Measurements from ENCODE around the gene FOXRED1.

FOXRED1 gene

GRCh38 chr11:126313826-126314225, 44.9 kb downstream of the FOXRED1 start:
- DNase-seq, result no peak

- DNase-seq, result no peak
These were observed 48.4 kb downstream of the FOXRED1 start for GRCh38 chr11:126317432-126317755.

GRCh38 chr11:126317756-126318573, 49.0 kb downstream of the FOXRED1 start:
- no peak for DNase-seq

- DNase-seq, result no peak
These were observed 49.8 kb downstream of the FOXRED1 start for GRCh38 chr11:126318574-126319373.

GRCh38 chr11:126319374-126319740, 50.4 kb downstream of the FOXRED1 start:
- DNase-seq, result no peak

GRCh38 chr11:126322996-126323395, 54.0 kb downstream of the FOXRED1 start:
- DNase-seq, result no peak

GRCh38 chr11:126327281-126328000, 58.5 kb downstream of the FOXRED1 start:
- DNase-seq, result peak; percentile 48

All from NCI-H1092 treated with DMSO at 0.1 percent for 48 hours (cell line).